ENCODE measurements around the gene DCAF8.

- TF ChIP-seq, protein P1, sequence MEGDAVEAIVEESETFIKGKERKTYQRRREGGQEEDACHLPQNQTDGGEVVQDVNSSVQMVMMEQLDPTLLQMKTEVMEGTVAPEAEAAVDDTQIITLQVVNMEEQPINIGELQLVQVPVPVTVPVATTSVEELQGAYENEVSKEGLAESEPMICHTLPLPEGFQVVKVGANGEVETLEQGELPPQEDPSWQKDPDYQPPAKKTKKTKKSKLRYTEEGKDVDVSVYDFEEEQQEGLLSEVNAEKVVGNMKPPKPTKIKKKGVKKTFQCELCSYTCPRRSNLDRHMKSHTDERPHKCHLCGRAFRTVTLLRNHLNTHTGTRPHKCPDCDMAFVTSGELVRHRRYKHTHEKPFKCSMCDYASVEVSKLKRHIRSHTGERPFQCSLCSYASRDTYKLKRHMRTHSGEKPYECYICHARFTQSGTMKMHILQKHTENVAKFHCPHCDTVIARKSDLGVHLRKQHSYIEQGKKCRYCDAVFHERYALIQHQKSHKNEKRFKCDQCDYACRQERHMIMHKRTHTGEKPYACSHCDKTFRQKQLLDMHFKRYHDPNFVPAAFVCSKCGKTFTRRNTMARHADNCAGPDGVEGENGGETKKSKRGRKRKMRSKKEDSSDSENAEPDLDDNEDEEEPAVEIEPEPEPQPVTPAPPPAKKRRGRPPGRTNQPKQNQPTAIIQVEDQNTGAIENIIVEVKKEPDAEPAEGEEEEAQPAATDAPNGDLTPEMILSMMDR (conservative IDR thresholded peaks at IDR 0.05; ENCODE audit: low read length) = no peak
- TF ChIP-seq EZH2phosphoT487 (IDR thresholded peaks at IDR 0.05; ENCODE audit: borderline replicate concordance) = no peak
These were observed 94.3 kb downstream of the DCAF8 start for GRCh38 chr1:160168016-160168415.

Data from Loucy (cell line).